Measurements from ENCODE around the gene EIF4E.
"Not testable (repeated sequence)": the region's sequence is repeated elsewhere in the genome, so short reads cannot be mapped to it uniquely, and the experiment has no call there.

EIF4E gene

GRCh38 chr4:98946359-98946758 is 17.4 kb upstream of the EIF4E start:
- H3K4me3 ChIP-seq (ENCODE audit: low read length) = no peak overlapping the region
- DNase-seq (ENCODE audit: low read depth) = no peak
- TF ChIP-seq CTCF (conservative IDR thresholded peaks at IDR 0.05; ENCODE audit: low read length) = no peak

GRCh38 chr4:98945297-98945850 is 16.4 kb upstream of the EIF4E start:
- TF ChIP-seq CTCF (conservative IDR thresholded peaks at IDR 0.05; ENCODE audit: low read length) = no peak
- H3K4me3 ChIP-seq (ENCODE audit: low read length) = no peak overlapping the region
- DNase-seq (ENCODE audit: low read depth) = peak; percentile 9

- peak; percentile 87 for TF ChIP-seq CTCF (conservative IDR thresholded peaks at IDR 0.05; ENCODE audit: low read length)
- peak; percentile 74 for DNase-seq (ENCODE audit: low read depth)
- no peak overlapping the region for H3K4me3 ChIP-seq (ENCODE audit: low read length)
Observed at GRCh38 chr4:98939892-98940298, 11.0 kb upstream of the EIF4E start.

- DNase-seq (ENCODE audit: low read depth) = no peak
- no peak overlapping the region for H3K4me3 ChIP-seq (ENCODE audit: low read length)
Observed at GRCh38 chr4:98939438-98939837, 10.5 kb upstream of the EIF4E start.

GRCh38 chr4:98937986-98938720 is 9.2 kb upstream of the EIF4E start:
- TF ChIP-seq CTCF (conservative IDR thresholded peaks at IDR 0.05; ENCODE audit: low read length) = no peak
- peak; percentile 54 for DNase-seq (ENCODE audit: low read depth)
- H3K4me3 ChIP-seq (ENCODE audit: low read length) = no peak overlapping the region

More at GRCh38 chr4:98939438-98939837, 10.5 kb upstream of the EIF4E start:
- TF ChIP-seq CTCF (conservative IDR thresholded peaks at IDR 0.05; ENCODE audit: low read length) = no peak

- TF ChIP-seq CTCF (conservative IDR thresholded peaks at IDR 0.05; ENCODE audit: low read length) = no peak
- no peak for DNase-seq (ENCODE audit: low read depth)
- H3K4me3 ChIP-seq (ENCODE audit: low read length) = no peak overlapping the region
Observed at GRCh38 chr4:98935633-98936032, 6.7 kb upstream of the EIF4E start.

- not testable (repeated sequence) for H3K4me3 ChIP-seq (ENCODE audit: low read length); DNase-seq (ENCODE audit: low read depth)
Observed at GRCh38 chr4:98934851-98935250, 5.9 kb upstream of the EIF4E start.

All from AG10803 (cell line).